ENCODE data around the gene CRIP1. TPM values are rescaled to one million over a fixed set of nuclear protein-coding genes. Genes with fewer than 3 reads are reported as not detected.

The CRIP1 gene, protein sequence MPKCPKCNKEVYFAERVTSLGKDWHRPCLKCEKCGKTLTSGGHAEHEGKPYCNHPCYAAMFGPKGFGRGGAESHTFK
- 156 and 185 TPM in 2 replicates for total RNA-seq

DNA sequence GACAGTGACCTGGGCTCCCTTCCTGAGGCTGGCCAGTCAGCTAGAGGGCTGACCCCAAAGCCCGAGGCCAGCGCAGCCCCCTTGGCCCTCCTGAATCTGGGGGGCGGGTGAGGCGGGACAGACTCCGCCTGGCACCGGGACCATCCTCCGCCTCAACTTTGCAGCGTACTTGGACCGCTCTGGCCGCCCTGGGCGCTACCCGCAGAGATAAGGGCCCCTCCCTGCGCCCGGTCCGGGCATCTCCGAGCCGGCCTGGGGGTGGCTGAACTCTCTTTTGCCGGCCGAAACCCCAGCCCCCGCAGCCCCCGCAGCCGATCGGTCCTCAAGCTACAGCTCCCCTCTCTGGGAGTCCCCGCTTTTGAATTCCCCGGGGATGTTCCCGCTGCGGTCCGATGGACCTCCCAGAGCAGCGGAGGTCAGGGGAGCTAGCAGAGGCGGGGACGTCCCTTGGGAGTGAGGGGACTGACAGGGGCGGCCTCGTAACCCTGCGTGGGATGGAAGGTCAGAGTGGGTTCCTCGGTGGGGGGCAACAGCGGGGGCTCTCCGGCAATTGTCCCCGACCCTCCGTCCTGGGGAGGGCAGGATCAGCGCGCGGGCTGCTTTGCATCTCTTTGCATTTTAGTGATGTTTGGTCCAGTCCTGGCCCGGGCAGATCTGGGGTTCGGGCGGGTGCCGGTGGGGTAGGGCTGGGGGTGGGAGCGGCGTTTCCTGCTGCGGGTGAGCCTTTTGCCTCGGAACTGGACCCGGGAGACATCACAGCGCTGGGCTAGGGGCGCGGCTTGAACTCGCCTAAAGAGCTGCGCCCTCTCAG, at the start of gene CRIP1:
Gene CRIP1 (plus strand): TSS at position 724 of the 811 bp plus-strand sequence. CDS start 374 bp downstream, outside the sequence.
- intact Hi-C loops (cut with micrococcal nuclease): loop anchor here (5.0 to 10.0 kb wide), 2 partner anchors 69 to 692 kb away; partner anchors contain the start of genes AKT1 and MTA1
- no peak for DNase-seq (ENCODE audit: low spot score)
- peaks cover 23% of the 10 kb centered on the region for H3K4me1 Mint-ChIP-seq (ENCODE audit: low read depth)

DNA sequence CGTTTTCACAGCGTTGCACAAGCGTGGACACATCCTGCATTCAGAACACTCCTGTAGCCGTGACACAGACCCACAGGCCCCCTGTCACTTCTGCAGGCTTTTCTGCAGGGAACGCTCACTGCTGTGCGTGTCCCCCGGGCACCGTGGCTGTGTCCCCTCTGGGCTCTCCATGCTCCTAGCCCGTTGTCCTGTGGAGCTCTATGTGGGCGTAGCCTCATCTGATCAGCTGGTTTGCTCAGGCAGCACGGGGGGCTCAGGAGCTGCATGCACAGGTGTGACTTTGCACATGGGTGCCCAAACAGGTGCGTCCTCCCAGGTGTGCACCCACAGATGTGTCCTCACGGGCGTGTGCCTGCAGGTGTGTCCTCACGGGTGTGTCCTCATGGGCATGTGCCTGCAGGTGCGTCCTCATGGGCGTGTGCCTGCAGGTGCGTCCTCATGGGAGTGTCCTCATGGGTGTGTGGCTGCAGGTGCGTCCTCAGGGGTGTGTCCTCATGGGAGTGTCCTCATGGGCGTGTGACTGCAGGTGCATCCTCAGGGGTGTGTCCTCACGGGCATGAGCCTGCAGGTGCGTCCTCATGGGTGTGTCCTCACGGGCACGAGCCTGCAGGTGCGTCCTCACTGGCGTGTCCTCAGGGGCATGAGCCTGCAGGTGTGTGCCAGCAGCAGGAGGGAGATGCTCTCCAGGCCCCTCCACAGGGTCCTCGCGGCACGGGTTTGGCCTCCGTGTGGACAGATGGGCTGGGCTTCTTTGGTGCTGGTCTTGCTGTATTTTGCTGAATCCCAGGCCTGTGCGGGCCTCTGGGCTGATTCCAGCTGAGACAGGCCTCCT, 49.6 kb upstream of the CRIP1 start:
- H3K27ac Mint-ChIP-seq: no peak overlapping the region
- DNase-seq (ENCODE audit: low spot score): no peak
- peaks cover 15% of the 10 kb centered on the region for H3K36me3 Mint-ChIP-seq (ENCODE audit: low read depth)
- H3K27me3 Mint-ChIP-seq (ENCODE audit: low read depth): no peaks in the 10 kb centered on the region
- no peak overlapping the region for H3K4me3 Mint-ChIP-seq (ENCODE audit: low read depth)
- peaks cover 5% of the 10 kb centered on the region for H3K4me1 Mint-ChIP-seq (ENCODE audit: low read depth)
- no peaks in the 10 kb centered on the region for H3K9me3 Mint-ChIP-seq
- intact Hi-C loops (cut with micrococcal nuclease): no loop called here

More for the DNA sequence above, at the start of gene CRIP1:
- peak within 1 kb of the TSS; percentile 85 for H3K4me3 Mint-ChIP-seq (ENCODE audit: low read depth)
- peaks cover 6% of the 10 kb centered on the region for H3K36me3 Mint-ChIP-seq (ENCODE audit: low read depth)
- peak within 1 kb of the TSS; percentile 79 for H3K27ac Mint-ChIP-seq
- H3K9me3 Mint-ChIP-seq: no peaks in the 10 kb centered on the region
- H3K27me3 Mint-ChIP-seq (ENCODE audit: low read depth): no peaks in the 10 kb centered on the region

DNA sequence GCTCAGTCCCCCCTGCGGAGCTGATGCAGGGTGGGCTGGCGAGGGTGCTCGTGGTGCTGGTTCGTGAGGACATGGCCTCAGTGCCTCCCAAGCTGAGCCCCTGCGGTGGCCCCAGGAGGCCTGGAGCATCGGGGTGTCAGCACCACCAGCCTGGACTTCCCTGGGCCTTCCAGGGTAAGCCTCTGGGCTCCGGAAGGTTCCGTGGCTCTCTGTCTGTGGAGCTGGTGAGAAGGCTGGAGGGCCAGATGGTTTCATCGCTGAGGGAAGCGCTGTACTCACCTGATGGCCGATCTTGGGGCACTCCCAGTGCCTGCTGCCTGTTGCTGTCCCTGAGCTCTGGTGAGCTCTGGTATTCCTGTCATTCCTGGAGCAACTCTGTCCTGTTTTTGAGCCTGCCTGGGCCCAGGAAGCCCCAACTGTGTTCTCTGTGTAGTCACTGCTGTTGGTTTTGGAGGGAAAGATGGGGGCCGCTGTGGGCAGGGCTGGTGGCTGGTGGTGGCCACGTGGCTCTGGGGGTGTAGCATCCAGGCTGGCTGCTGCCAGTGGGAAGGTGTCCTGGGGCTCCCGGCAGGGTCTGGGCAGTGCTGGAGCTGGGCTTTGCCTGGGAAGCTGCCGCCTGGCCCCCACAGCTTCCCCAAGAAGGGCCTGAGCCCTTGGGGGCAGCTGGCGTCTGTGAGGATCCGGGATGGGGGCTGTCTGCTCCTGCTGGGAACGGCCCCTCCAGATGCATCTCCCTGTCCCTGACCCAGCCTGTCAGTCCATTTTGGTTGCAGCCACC, 48.8 kb upstream of the CRIP1 start:
- DNase-seq (ENCODE audit: low spot score): no peak
- no peaks in the 10 kb centered on the region for H3K9me3 Mint-ChIP-seq

DNA sequence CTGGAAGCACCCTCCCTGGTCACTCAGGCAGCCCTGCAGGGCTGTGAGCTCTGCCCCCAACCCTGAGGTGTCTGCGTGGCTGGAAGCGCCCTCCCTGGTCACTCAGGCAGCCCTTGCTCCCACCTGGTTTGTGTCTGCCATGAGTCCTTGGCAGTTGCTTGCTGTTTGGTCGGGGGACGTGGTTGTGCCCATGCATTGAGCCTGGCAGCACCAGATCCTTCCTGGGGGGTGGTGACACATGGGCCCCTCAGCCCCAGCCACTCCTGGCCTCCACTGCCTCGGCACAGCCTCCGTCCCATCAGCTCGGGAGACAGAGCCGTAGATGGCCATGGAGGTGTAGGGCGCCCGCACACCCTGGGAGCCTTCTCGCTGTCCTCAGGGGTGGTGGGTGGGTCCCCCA, 47.5 kb upstream of the CRIP1 start:
- DNase-seq (ENCODE audit: low spot score): no peak
- intact Hi-C loops (cut with micrococcal nuclease): no loop called here
- Mint-ChIP-seq H3K4me1 (ENCODE audit: low read depth) (peaks cover 5% of the 10 kb centered on the region), H3K9me3 (no peaks in the 10 kb centered on the region), H3K27ac (no peak overlapping the region), H3K4me3 (ENCODE audit: low read depth) (no peak overlapping the region), H3K27me3 (ENCODE audit: low read depth) (no peaks in the 10 kb centered on the region), H3K36me3 (ENCODE audit: low read depth) (peaks cover 15% of the 10 kb centered on the region)

More for the DNA sequence above, 48.8 kb upstream of the CRIP1 start:
- Mint-ChIP-seq H3K4me3 (ENCODE audit: low read depth) (no peak overlapping the region), H3K4me1 (ENCODE audit: low read depth) (peaks cover 5% of the 10 kb centered on the region), H3K27me3 (ENCODE audit: low read depth) (no peaks in the 10 kb centered on the region), H3K36me3 (ENCODE audit: low read depth) (peaks cover 15% of the 10 kb centered on the region), H3K27ac (no peak overlapping the region)
- intact Hi-C loops (cut with micrococcal nuclease): no loop called here

DNA sequence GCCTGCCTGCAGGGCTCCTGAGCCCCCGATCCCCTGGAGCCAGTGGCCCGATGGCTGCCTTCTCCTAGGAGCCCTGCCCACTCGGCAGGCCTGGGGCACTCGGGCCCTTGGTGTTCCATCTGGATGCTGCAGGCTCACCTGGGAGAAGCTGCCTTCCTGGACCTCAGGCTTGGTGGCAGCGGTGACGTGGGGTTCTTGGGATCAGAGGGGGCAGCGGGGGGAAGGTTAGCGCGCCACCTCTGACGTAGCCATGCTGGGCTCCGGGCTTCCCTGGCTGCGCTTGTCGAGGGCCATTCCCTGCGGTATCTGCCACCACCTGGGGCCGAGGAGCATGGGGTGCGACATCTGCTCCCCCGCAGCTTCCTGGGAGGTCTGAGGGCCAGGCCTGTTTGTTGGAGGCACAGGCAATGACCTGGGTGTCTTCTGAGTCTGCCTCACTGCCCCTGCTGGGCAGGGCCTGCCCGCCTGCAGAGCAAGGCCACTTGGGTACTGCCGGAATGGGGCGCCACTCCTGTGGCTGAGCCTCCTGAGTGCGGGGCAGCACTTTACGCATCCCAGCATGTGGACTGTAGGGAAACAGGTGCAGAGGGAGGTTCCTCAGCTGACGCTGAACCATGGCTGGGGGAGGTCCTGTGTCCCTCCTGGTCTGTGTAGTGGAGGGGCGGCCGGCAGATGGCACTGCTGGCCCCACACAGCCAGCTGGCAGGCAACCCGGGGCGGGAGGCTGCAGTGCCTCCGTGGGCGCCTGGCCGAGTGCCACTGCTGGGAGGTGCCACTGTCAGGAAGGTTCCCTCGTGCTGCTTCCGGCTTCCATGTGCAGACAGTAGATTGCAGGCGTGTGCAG, 46.8 kb upstream of the CRIP1 start:
- Mint-ChIP-seq H3K4me3 (ENCODE audit: low read depth) (no peak overlapping the region), H3K27ac (no peak overlapping the region), H3K9me3 (no peaks in the 10 kb centered on the region), H3K36me3 (ENCODE audit: low read depth) (peaks cover 14% of the 10 kb centered on the region), H3K4me1 (ENCODE audit: low read depth) (peaks cover 3% of the 10 kb centered on the region), H3K27me3 (ENCODE audit: low read depth) (no peaks in the 10 kb centered on the region)
- DNase-seq (ENCODE audit: low spot score): no peak
- intact Hi-C loops (cut with micrococcal nuclease): loop anchor here (10.0 kb wide), 1 partner anchor 65 kb away; no protein-coding TSS in a partner anchor

DNA sequence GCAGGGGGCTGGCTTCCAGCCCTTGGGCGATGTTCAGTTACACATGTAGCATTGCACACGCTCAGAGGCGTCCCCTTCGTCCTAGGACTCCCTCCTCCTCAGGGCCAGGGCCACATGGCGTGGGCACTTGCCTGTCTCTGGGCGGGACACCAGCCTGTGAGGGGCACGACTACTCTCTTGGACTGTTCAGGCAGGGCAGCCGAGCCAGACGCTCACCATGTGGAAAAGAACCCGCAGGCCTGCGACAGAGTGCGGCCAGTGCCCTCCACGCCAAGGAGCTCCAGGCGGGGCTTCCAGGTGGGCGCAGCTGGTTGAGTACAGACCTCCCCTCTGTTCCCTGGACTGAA, 46.2 kb upstream of the CRIP1 start:
- Mint-ChIP-seq H3K9me3 (no peaks in the 10 kb centered on the region), H3K4me1 (ENCODE audit: low read depth) (no peaks in the 10 kb centered on the region), H3K27me3 (ENCODE audit: low read depth) (no peaks in the 10 kb centered on the region), H3K27ac (no peak overlapping the region), H3K4me3 (ENCODE audit: low read depth) (no peak overlapping the region), H3K36me3 (ENCODE audit: low read depth) (peaks cover 11% of the 10 kb centered on the region)
- no peak for DNase-seq (ENCODE audit: low spot score)
- intact Hi-C loops (cut with micrococcal nuclease): loop anchor here (10.0 kb wide), 1 partner anchor 66 kb away; no protein-coding TSS in a partner anchor

DNA sequence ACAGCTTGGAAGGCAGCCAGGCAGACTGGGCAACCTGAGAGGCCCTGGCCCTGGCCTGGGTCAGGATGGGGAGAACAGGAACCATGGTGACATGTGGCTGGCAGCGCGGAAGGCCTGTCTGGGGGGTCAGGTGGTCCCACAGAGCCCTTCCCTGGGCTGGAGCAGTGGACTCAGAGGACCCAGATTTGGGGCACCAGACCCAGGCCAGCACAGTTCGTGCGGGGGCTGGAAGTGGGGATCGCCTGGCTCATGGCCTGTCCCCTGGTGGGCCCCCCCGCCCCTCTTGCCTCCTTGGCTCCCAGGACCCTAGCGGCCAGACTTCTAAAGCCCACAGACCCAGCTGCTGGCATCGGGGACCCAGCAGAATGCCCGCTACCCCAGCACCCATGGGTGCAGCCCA, 45.7 kb upstream of the CRIP1 start:
- H3K36me3 Mint-ChIP-seq (ENCODE audit: low read depth): peaks cover 7% of the 10 kb centered on the region
- H3K4me3 Mint-ChIP-seq (ENCODE audit: low read depth): no peak overlapping the region
- H3K4me1 Mint-ChIP-seq (ENCODE audit: low read depth): no peaks in the 10 kb centered on the region
- no peaks in the 10 kb centered on the region for H3K9me3 Mint-ChIP-seq
- H3K27me3 Mint-ChIP-seq (ENCODE audit: low read depth): no peaks in the 10 kb centered on the region
- intact Hi-C loops (cut with micrococcal nuclease): loop anchor here (10.0 kb wide), 1 partner anchor 66 kb away; no protein-coding TSS in a partner anchor
- DNase-seq (ENCODE audit: low spot score): no peak
- H3K27ac Mint-ChIP-seq: no peak overlapping the region

DNA sequence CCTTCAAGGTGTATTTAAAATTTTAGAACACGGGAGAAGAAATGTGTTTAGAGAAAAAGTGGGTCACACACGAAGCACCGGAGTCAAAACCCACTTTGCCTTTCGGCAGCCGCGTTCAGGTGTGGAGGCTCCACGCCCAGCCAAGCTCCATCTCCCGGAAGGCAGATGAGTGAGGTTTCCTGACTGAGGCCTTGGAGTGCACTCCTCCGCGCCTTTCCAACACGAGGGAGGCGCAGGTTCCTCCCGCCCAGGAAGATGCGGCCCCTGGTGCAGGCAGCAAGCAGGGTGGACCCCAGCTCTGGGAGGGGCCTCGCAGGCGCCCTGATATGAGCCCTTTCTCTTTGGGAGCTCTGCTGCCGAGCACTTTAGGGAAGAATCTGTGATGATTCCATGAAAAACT, 44.6 kb upstream of the CRIP1 start:
- intact Hi-C loops (cut with micrococcal nuclease): loop anchor here (10.0 kb wide), 1 partner anchor 67 kb away; no protein-coding TSS in a partner anchor
- no peak overlapping the region for H3K4me3 Mint-ChIP-seq (ENCODE audit: low read depth)
- DNase-seq (ENCODE audit: low spot score): no peak
- H3K27me3 Mint-ChIP-seq (ENCODE audit: low read depth): no peaks in the 10 kb centered on the region
- H3K4me1 Mint-ChIP-seq (ENCODE audit: low read depth): no peaks in the 10 kb centered on the region
- no peaks in the 10 kb centered on the region for H3K9me3 Mint-ChIP-seq
- H3K27ac Mint-ChIP-seq: no peak overlapping the region
- peaks cover 4% of the 10 kb centered on the region for H3K36me3 Mint-ChIP-seq (ENCODE audit: low read depth)

DNA sequence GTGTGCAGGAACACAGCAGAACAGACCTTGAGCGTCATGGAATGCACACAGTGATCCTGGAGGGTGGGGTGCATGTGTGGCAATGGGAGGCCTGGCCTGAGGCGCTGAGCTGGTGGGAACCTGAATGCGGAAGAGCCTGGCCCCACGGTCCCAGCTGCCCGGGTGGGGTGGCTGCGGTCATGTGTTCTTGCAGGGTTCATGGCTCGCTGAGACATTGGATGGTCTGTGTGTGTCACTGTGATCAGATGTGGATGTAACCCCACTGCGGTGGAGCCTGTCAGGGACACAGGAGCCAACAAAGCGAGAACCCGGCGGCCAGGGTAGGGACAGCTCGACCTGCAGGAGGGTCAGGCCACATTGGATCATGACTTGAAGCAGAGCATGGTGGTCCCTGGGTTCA, 43.9 kb upstream of the CRIP1 start:
- intact Hi-C loops (cut with micrococcal nuclease): loop anchor here (10.0 kb wide), 1 partner anchor 68 kb away; no protein-coding TSS in a partner anchor
- Mint-ChIP-seq H3K27ac (no peak overlapping the region), H3K9me3 (no peaks in the 10 kb centered on the region), H3K36me3 (ENCODE audit: low read depth) (peaks cover 4% of the 10 kb centered on the region), H3K27me3 (ENCODE audit: low read depth) (no peaks in the 10 kb centered on the region), H3K4me1 (ENCODE audit: low read depth) (no peaks in the 10 kb centered on the region), H3K4me3 (ENCODE audit: low read depth) (no peak overlapping the region)
- DNase-seq (ENCODE audit: low spot score): no peak

DNA sequence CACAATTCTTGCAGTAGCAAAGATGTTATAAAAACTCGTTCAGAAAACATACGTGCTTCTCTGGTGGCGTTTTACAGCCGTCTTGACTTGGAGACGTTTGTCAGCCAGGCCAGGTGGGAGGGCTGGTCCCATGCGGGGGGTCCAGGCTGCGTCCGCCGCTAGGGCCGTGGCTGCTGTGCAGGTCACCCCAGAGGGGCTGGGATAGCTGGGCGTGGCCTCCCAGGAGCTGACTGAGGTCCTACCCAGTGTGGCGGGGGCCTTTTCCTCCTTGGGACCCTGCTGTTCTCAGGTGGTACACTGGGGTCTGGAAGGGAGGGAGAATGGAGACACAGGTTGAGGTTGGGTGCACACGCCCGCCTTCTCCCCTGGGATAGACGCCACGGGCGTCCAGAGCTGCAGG, 41.8 kb upstream of the CRIP1 start:
- no peak overlapping the region for H3K27ac Mint-ChIP-seq
- intact Hi-C loops (cut with micrococcal nuclease): loop anchor here (10.0 kb wide), 1 partner anchor 70 kb away; no protein-coding TSS in a partner anchor
- H3K27me3 Mint-ChIP-seq (ENCODE audit: low read depth): no peaks in the 10 kb centered on the region
- no peak for DNase-seq (ENCODE audit: low spot score)
- no peak overlapping the region for H3K4me3 Mint-ChIP-seq (ENCODE audit: low read depth)
- H3K4me1 Mint-ChIP-seq (ENCODE audit: low read depth): no peaks in the 10 kb centered on the region
- H3K36me3 Mint-ChIP-seq (ENCODE audit: low read depth): peaks cover 4% of the 10 kb centered on the region
- no peaks in the 10 kb centered on the region for H3K9me3 Mint-ChIP-seq

DNA sequence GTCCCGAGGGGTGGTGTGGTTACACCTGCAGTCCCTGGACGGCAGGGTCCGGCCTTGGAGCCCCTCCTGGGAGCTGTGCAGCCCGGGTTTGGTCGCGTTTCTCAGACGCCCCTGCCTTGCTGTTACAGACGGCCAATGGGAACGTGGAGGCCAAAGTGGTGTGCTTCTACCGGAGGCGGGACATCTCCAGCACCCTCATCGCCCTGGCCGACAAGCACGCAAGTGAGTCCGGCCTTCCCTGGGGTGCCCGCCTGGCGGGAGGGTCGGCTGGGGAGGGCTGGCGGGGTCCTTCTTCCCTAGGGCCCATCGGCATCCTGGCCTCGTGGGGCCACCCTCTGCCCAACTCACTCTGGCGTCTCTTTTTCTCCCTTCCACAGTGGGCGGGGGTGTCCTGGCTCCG, 41.4 kb upstream of the CRIP1 start:
- Mint-ChIP-seq H3K27ac (no peak overlapping the region), H3K27me3 (ENCODE audit: low read depth) (no peaks in the 10 kb centered on the region), H3K4me1 (ENCODE audit: low read depth) (no peaks in the 10 kb centered on the region), H3K9me3 (no peaks in the 10 kb centered on the region), H3K4me3 (ENCODE audit: low read depth) (no peak overlapping the region), H3K36me3 (ENCODE audit: low read depth) (peaks cover 4% of the 10 kb centered on the region)
- DNase-seq (ENCODE audit: low spot score): no peak
- intact Hi-C loops (cut with micrococcal nuclease): loop anchor here (10.0 kb wide), 1 partner anchor 70 kb away; no protein-coding TSS in a partner anchor

Measured in activated T-helper 2 cell treated with anti-CD3 and anti-CD28 coated beads, Interferon-gamma antibody, Interleukin-2, Interleukin-4, amounts not matched to agents 10 μg/mL and 5 μg/mL and 100 μg/mL, durations not matched to agents 14 hours and 24 hours and 36 hours (primary cell).